ENCODE measurements around the gene TNRC6A. TPM values are rescaled to one million over a fixed set of nuclear protein-coding genes. Genes with fewer than 3 reads are reported as not detected.

Gene TNRC6A
- total RNA-seq, 1 experiment from 2014 or later, result 84.8 TPM

- Histone ChIP-seq H3K9me2 (ENCODE audit: insufficient read depth) (no peaks in the 10 kb centered on the region), H3K4me1 (replicated peaks; ENCODE audit: insufficient read depth) (peaks cover 20% of the 10 kb centered on the region), H2AFZ (no peak overlapping the region), H3K27me3 (ENCODE audit: insufficient read depth, low read depth) (no peaks in the 10 kb centered on the region), H3K27ac (no peak overlapping the region), H4K20me1 (ENCODE audit: insufficient read depth) (no peaks in the 10 kb centered on the region), H3K9me3 (ENCODE audit: insufficient read depth, low read depth) (no peaks in the 10 kb centered on the region), H3F3A (ENCODE audit: insufficient read depth, low read depth) (peaks cover 15% of the 10 kb centered on the region; the same call in 1 of the 2 replicates), H3K36me3 (ENCODE audit: low read depth) (no peaks in the 10 kb centered on the region), H3K4me2 (no peak overlapping the region), H3K4me3 (no peak overlapping the region), H3K79me2 (ENCODE audit: low read depth) (no peaks in the 10 kb centered on the region)
- DNase-seq, result no peak
- ChIA-PET POLR2A (ENCODE audit: unreplicated experiment) (no interaction called here), CTCF (interaction anchor here (0.6 to 0.9 kb wide), 2 partner anchors 18 to 72 kb away, joined by 3 read pairs; no protein-coding TSS in a partner anchor)
- BruUV-seq (replicated peaks), result no TSS peak
- intact Hi-C loops (cut with micrococcal nuclease; ENCODE audit: unreplicated experiment), result no loop called here
- no peak for TF ChIP-seq EZH2 (IDR thresholded peaks at IDR 0.05; ENCODE audit: low read depth)
These were observed 122.8 kb downstream of the TNRC6A start for GRCh38 chr16:24852281-24852721.

GRCh38 chr16:24853169-24853824 is 123.8 kb downstream of the TNRC6A start:
- intact Hi-C loops (cut with micrococcal nuclease; ENCODE audit: unreplicated experiment), result no loop called here

GRCh38 chr16:24853830-24854229 is 124.4 kb downstream of the TNRC6A start:
- intact Hi-C loops (cut with micrococcal nuclease; ENCODE audit: unreplicated experiment), result no loop called here
- ChIA-PET POLR2A (ENCODE audit: unreplicated experiment) (no interaction called here), CTCF (no interaction called here)
- no TSS peak for BruUV-seq (replicated peaks)
- Histone ChIP-seq H3K79me2 (ENCODE audit: low read depth) (no peaks in the 10 kb centered on the region), H3K4me2 (no peak overlapping the region), H3K4me1 (replicated peaks; ENCODE audit: insufficient read depth) (peaks cover 9% of the 10 kb centered on the region), H3K36me3 (ENCODE audit: low read depth) (no peaks in the 10 kb centered on the region), H3K9me3 (ENCODE audit: insufficient read depth, low read depth) (no peaks in the 10 kb centered on the region), H3K27ac (no peak overlapping the region), H3K27me3 (ENCODE audit: insufficient read depth, low read depth) (no peaks in the 10 kb centered on the region), H4K20me1 (ENCODE audit: insufficient read depth) (no peaks in the 10 kb centered on the region), H3K9me2 (ENCODE audit: insufficient read depth) (no peaks in the 10 kb centered on the region), H3F3A (ENCODE audit: insufficient read depth, low read depth) (peaks cover 6% of the 10 kb centered on the region; the same call in 1 of the 2 replicates), H3K4me3 (no peak overlapping the region), H2AFZ (no peak overlapping the region)
- no peak for DNase-seq
- TF ChIP-seq EZH2 (IDR thresholded peaks at IDR 0.05; ENCODE audit: low read depth), result no peak
- TF ChIP-seq CTCF (conservative IDR thresholded peaks at IDR 0.05), result no peak

More at GRCh38 chr16:24853169-24853824, 123.8 kb downstream of the TNRC6A start:
- Histone ChIP-seq H2AFZ (no peak overlapping the region), H3K4me1 (replicated peaks; ENCODE audit: insufficient read depth) (peaks cover 11% of the 10 kb centered on the region), H3K36me3 (ENCODE audit: low read depth) (no peaks in the 10 kb centered on the region), H3K9me2 (ENCODE audit: insufficient read depth) (no peaks in the 10 kb centered on the region), H3K4me3 (no peak overlapping the region), H3K27ac (no peak overlapping the region), H3K4me2 (no peak overlapping the region), H3F3A (ENCODE audit: insufficient read depth, low read depth) (peaks cover 7% of the 10 kb centered on the region; the same call in 1 of the 2 replicates), H3K79me2 (ENCODE audit: low read depth) (no peaks in the 10 kb centered on the region), H3K9me3 (ENCODE audit: insufficient read depth, low read depth) (no peaks in the 10 kb centered on the region), H4K20me1 (ENCODE audit: insufficient read depth) (no peaks in the 10 kb centered on the region), H3K27me3 (ENCODE audit: insufficient read depth, low read depth) (no peaks in the 10 kb centered on the region)
- TF ChIP-seq CTCF (conservative IDR thresholded peaks at IDR 0.05) (no peak), EZH2 (IDR thresholded peaks at IDR 0.05; ENCODE audit: low read depth) (no peak)
- BruUV-seq (replicated peaks), result no TSS peak
- DNase-seq, result no peak
- POLR2A ChIA-PET (ENCODE audit: unreplicated experiment), result interaction anchor here (0.6 kb wide), 1 partner anchor 35 kb away, joined by 4 read pairs; no protein-coding TSS in a partner anchor
- CTCF ChIA-PET, result interaction anchor here (0.6 kb wide), 1 partner anchor 163 kb away, joined by 5 read pairs; no protein-coding TSS in a partner anchor
